Activated T-cell treated with anti-CD3 and anti-CD28 coated beads for 1 hour (primary cell): ENCODE data around the gene COL5A1.
"Not testable (repeated sequence)": the region's sequence is repeated elsewhere in the genome, so short reads cannot be mapped to it uniquely, and the experiment has no call there.

Experiments used
- DNase-seq: peaks from one replicate; pipeline ENCODE4 v3.0.0-alpha.2; 2020; ENCODE audit warnings: low read depth

Gene COL5A1

GRCh38 chr9:134838651-134839454 is 197.2 kb downstream of the COL5A1 start:
- no peak for DNase-seq

- no peak for DNase-seq
Measured at GRCh38 chr9:134839455-134840125, 198.0 kb downstream of the COL5A1 start.

GRCh38 chr9:134840511-134840910 is 198.9 kb downstream of the COL5A1 start:
- no peak for DNase-seq

- DNase-seq: no peak
Measured at GRCh38 chr9:134841180-134841904, 199.7 kb downstream of the COL5A1 start.

- no peak for DNase-seq
Measured at GRCh38 chr9:134842321-134842720, 200.7 kb downstream of the COL5A1 start.

GRCh38 chr9:134843740-134844139 is 202.1 kb downstream of the COL5A1 start:
- DNase-seq: no peak

GRCh38 chr9:134844821-134845220 is 203.2 kb downstream of the COL5A1 start:
- no peak for DNase-seq

- DNase-seq: no peak
Measured at GRCh38 chr9:134846187-134846586, 204.6 kb downstream of the COL5A1 start.

GRCh38 chr9:134846699-134847098 is 205.1 kb downstream of the COL5A1 start:
- DNase-seq: no peak

GRCh38 chr9:134847138-134847537 is 205.5 kb downstream of the COL5A1 start:
- DNase-seq: no peak

- DNase-seq: no peak
Measured at GRCh38 chr9:134847752-134848432, 206.3 kb downstream of the COL5A1 start.

- DNase-seq: no peak
Measured at GRCh38 chr9:134848504-134848903, 206.9 kb downstream of the COL5A1 start.

- DNase-seq: no peak
Measured at GRCh38 chr9:134850611-134851010, 209.0 kb downstream of the COL5A1 start.

- DNase-seq: no peak
Measured at GRCh38 chr9:134851020-134851419, 209.4 kb downstream of the COL5A1 start.

- no peak for DNase-seq
Measured at GRCh38 chr9:134852906-134853654, 211.5 kb downstream of the COL5A1 start.

GRCh38 chr9:134853893-134854292 is 212.3 kb downstream of the COL5A1 start:
- DNase-seq: no peak

GRCh38 chr9:134854541-134854981 is 213.0 kb downstream of the COL5A1 start:
- no peak for DNase-seq

- DNase-seq: no peak
Measured at GRCh38 chr9:134855231-134855899, 213.8 kb downstream of the COL5A1 start.

GRCh38 chr9:134855900-134856377 is 214.3 kb downstream of the COL5A1 start:
- no peak for DNase-seq

- DNase-seq: not testable (repeated sequence)
Measured at GRCh38 chr9:134857451-134857850, 215.8 kb downstream of the COL5A1 start.
